Measurements from ENCODE around the gene INSR.

Gene INSR

DNA sequence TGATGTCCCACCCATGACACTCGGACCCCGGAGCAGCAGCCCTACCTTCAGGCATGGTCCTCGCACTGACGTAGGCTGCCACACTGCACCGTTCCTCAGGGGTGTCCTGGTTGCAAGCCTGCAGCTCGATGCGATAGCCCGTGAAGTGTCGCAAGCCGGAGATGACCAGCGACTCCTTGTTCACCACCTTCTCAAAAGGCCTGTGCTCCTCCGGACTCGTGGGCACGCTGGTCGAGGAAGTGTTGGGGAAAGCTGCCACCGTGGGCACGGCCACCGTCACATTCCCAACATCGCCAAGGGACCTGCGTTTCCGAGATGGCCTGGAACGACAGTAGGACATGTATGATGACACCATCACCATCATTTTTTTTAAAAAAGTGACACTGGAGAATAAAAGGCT lies 151.4 kb downstream of the INSR start:
- Histone ChIP-seq H2AFZ (ENCODE audit: low read depth, low read length) (no peak overlapping the region), H3K4me1 (ENCODE audit: insufficient read depth, low read length) (no peaks in the 10 kb centered on the region), H3K9ac (ENCODE audit: low read depth, low read length) (no peak overlapping the region), H3K4me2 (ENCODE audit: insufficient read depth, low read length) (no peak overlapping the region), H3K9me3 (ENCODE audit: insufficient read depth, low read length, severe bottlenecking) (no peaks in the 10 kb centered on the region), H3K79me2 (ENCODE audit: insufficient read depth, low read length) (no peaks in the 10 kb centered on the region), H4K20me1 (ENCODE audit: insufficient read depth, low read length) (no peaks in the 10 kb centered on the region), H3K36me3 (ENCODE audit: insufficient read depth, low read length) (peaks cover 26% of the 10 kb centered on the region), H3K27me3 (ENCODE audit: insufficient read depth, low read length, poor library complexity) (no peaks in the 10 kb centered on the region), H3K27ac (ENCODE audit: low read length) (no peak overlapping the region), H3K4me3 (ENCODE audit: low read depth in 1 of 2, low read length in 2 of 2) (no peak overlapping the region)
- no peak for TF ChIP-seq EZH2 (IDR thresholded peaks at IDR 0.05; ENCODE audit: borderline replicate concordance, low read depth, low read length, severe bottlenecking)
- TF ChIP-seq, protein P1, sequence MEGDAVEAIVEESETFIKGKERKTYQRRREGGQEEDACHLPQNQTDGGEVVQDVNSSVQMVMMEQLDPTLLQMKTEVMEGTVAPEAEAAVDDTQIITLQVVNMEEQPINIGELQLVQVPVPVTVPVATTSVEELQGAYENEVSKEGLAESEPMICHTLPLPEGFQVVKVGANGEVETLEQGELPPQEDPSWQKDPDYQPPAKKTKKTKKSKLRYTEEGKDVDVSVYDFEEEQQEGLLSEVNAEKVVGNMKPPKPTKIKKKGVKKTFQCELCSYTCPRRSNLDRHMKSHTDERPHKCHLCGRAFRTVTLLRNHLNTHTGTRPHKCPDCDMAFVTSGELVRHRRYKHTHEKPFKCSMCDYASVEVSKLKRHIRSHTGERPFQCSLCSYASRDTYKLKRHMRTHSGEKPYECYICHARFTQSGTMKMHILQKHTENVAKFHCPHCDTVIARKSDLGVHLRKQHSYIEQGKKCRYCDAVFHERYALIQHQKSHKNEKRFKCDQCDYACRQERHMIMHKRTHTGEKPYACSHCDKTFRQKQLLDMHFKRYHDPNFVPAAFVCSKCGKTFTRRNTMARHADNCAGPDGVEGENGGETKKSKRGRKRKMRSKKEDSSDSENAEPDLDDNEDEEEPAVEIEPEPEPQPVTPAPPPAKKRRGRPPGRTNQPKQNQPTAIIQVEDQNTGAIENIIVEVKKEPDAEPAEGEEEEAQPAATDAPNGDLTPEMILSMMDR (IDR thresholded peaks at IDR 0.05; ENCODE audit: borderline replicate concordance, extremely low read depth, low read length, poor library complexity, severe bottlenecking) = no peak
- no peak for ATAC-seq (ENCODE audit: insufficient read depth, low read depth)
- no peak for DNase-seq

DNA sequence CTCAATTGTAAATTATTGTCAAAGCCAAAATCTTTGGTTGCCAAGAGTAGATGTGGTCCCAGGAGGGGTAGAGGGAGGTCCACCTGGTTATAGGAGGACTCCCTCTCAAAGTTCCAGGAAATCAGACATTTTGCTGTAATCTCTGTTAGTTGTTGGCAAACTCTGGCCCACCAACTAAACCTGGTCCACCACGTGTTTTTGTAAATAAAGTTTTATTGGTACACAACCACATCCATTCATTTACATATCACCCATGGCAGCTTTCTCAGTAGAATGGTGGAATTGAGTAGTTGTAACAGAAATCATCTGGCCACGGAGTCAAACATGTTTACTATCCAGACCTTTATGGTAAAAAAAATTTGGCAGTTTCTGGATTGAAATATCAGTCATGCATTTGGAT lies 154.1 kb downstream of the INSR start:
- Histone ChIP-seq H3K36me3 (ENCODE audit: insufficient read depth, low read length) (peaks cover 26% of the 10 kb centered on the region), H3K4me2 (ENCODE audit: insufficient read depth, low read length) (no peak overlapping the region), H4K20me1 (ENCODE audit: insufficient read depth, low read length) (no peaks in the 10 kb centered on the region), H3K79me2 (ENCODE audit: insufficient read depth, low read length) (no peaks in the 10 kb centered on the region), H3K27me3 (ENCODE audit: insufficient read depth, low read length, poor library complexity) (no peaks in the 10 kb centered on the region), H3K9ac (ENCODE audit: low read depth, low read length) (no peak overlapping the region), H3K9me3 (ENCODE audit: insufficient read depth, low read length, severe bottlenecking) (no peaks in the 10 kb centered on the region), H2AFZ (ENCODE audit: low read depth, low read length) (no peak overlapping the region), H3K4me3 (ENCODE audit: low read depth in 1 of 2, low read length in 2 of 2) (no peak overlapping the region), H3K4me1 (ENCODE audit: insufficient read depth, low read length) (no peaks in the 10 kb centered on the region), H3K27ac (ENCODE audit: low read length) (no peak overlapping the region)
- TF ChIP-seq EZH2 (IDR thresholded peaks at IDR 0.05; ENCODE audit: borderline replicate concordance, low read depth, low read length, severe bottlenecking) = no peak
- TF ChIP-seq, protein P1 (IDR thresholded peaks at IDR 0.05; ENCODE audit: borderline replicate concordance, extremely low read depth, low read length, poor library complexity, severe bottlenecking) = no peak
- DNase-seq = no peak
- no peak for ATAC-seq (ENCODE audit: insufficient read depth, low read depth)

DNA sequence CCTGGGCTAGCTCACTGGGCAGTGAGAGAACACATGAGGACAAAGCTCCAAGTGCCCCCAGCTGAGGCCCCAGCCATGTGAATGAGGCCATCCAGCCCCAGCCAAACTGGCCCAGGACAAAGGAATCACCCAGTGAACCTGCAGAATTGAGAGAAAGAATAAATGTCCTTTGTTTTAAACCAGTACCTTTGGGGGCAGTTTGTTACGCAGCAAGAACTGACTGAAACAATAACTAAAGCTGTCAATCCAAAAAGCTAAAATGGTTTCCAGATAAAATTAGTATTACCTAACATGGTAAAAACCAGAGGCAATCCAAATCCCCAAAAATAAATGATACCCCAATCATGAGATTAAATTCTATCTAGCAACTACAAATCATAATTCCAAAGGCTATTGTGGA lies 155.1 kb downstream of the INSR start:
- H4K20me1 ChIP-seq (ENCODE audit: insufficient read depth, low read length) = no peaks in the 10 kb centered on the region
- H3K79me2 ChIP-seq (ENCODE audit: insufficient read depth, low read length) = no peaks in the 10 kb centered on the region
- DNase-seq = no peak
- H3K9me3 ChIP-seq (ENCODE audit: insufficient read depth, low read length, severe bottlenecking) = no peaks in the 10 kb centered on the region
- no peak for ATAC-seq (ENCODE audit: insufficient read depth, low read depth)
- H3K36me3 ChIP-seq (ENCODE audit: insufficient read depth, low read length) = peaks cover 26% of the 10 kb centered on the region
- no peak overlapping the region for H3K9ac ChIP-seq (ENCODE audit: low read depth, low read length)
- no peak overlapping the region for H3K27ac ChIP-seq (ENCODE audit: low read length)
- no peak for TF ChIP-seq EZH2 (IDR thresholded peaks at IDR 0.05; ENCODE audit: borderline replicate concordance, low read depth, low read length, severe bottlenecking)
- TF ChIP-seq, protein P1 (IDR thresholded peaks at IDR 0.05; ENCODE audit: borderline replicate concordance, extremely low read depth, low read length, poor library complexity, severe bottlenecking) = no peak
- no peaks in the 10 kb centered on the region for H3K4me1 ChIP-seq (ENCODE audit: insufficient read depth, low read length)
- no peak overlapping the region for H3K4me2 ChIP-seq (ENCODE audit: insufficient read depth, low read length)
- H2AFZ ChIP-seq (ENCODE audit: low read depth, low read length) = no peak overlapping the region
- no peak overlapping the region for H3K4me3 ChIP-seq (ENCODE audit: low read depth in 1 of 2, low read length in 2 of 2)
- no peaks in the 10 kb centered on the region for H3K27me3 ChIP-seq (ENCODE audit: insufficient read depth, low read length, poor library complexity)

DNA sequence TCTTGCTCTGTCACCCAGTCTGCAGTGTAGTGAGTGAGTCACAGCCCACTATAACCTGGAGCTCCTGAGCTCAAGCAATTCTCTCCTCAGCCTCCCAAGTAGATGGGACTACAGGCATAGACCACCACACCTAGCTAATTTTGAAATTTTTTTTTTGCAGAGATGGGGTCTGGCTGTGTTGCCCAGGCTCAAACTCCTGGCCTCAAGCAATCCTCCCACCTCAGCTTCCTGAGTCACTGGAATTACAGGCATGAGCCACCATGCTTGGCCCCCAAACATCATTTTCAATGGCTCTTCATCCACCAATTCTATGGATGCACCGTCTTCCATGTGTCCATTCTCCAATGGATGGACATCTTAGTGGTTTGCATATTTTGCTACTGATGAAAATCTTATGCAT lies 155.8 kb downstream of the INSR start:
- TF ChIP-seq EZH2 (IDR thresholded peaks at IDR 0.05; ENCODE audit: borderline replicate concordance, low read depth, low read length, severe bottlenecking) = no peak
- TF ChIP-seq, protein P1 (IDR thresholded peaks at IDR 0.05; ENCODE audit: borderline replicate concordance, extremely low read depth, low read length, poor library complexity, severe bottlenecking) = no peak
- no peak overlapping the region for H3K27ac ChIP-seq (ENCODE audit: low read length)

More for the DNA sequence above, 155.8 kb downstream of the INSR start:
- H3K36me3 ChIP-seq (ENCODE audit: insufficient read depth, low read length) = peaks cover 26% of the 10 kb centered on the region
- no peak overlapping the region for H3K4me2 ChIP-seq (ENCODE audit: insufficient read depth, low read length)
- ATAC-seq (ENCODE audit: insufficient read depth, low read depth) = no peak
- no peaks in the 10 kb centered on the region for H3K4me1 ChIP-seq (ENCODE audit: insufficient read depth, low read length)
- H3K4me3 ChIP-seq (ENCODE audit: low read depth in 1 of 2, low read length in 2 of 2) = no peak overlapping the region
- no peaks in the 10 kb centered on the region for H3K79me2 ChIP-seq (ENCODE audit: insufficient read depth, low read length)
- DNase-seq = no peak
- H4K20me1 ChIP-seq (ENCODE audit: insufficient read depth, low read length) = no peaks in the 10 kb centered on the region
- no peak overlapping the region for H3K9ac ChIP-seq (ENCODE audit: low read depth, low read length)
- no peak overlapping the region for H2AFZ ChIP-seq (ENCODE audit: low read depth, low read length)
- no peaks in the 10 kb centered on the region for H3K27me3 ChIP-seq (ENCODE audit: insufficient read depth, low read length, poor library complexity)
- no peaks in the 10 kb centered on the region for H3K9me3 ChIP-seq (ENCODE audit: insufficient read depth, low read length, severe bottlenecking)

Data from DND-41 (cell line).